ENCODE results near the gene SPATA9. TPM values are rescaled to one million over a fixed set of nuclear protein-coding genes. Genes with fewer than 3 reads are reported as not detected.

The SPATA9 gene
- total and polyA plus RNA-seq, 2 of the 8 experiments (the other 6 are each of a cell fraction or from before 2014, with no cell fraction given) = not detected

GRCh38 chr5:95718203-95718602 is 35.4 kb upstream of the SPATA9 start:
- no peak overlapping the region for H3K4me3 ChIP-seq (ENCODE audit: extremely low read depth in 1 of 4, insufficient read depth in 2 of 4, low read depth in 3 of 4, low read length in 4 of 4)
- H4K5ac ChIP-seq (ENCODE audit: insufficient read length, low read depth, low read length) = no peak overlapping the region
- 0 out of 2 replicates have a peak overlapping the region, but pooled peaks have one; percentile 18 for H2AFZ ChIP-seq (ENCODE audit: low read length)
- no peak overlapping the region for H3K27ac ChIP-seq (ENCODE audit: low read depth, low read length)
- H3K9ac ChIP-seq (replicated peaks in 1 of 4; ENCODE audit: extremely low read depth in 1 of 4, low read depth in 3 of 4, low read length in 3 of 4) = no peak overlapping the region
- no peaks in the 10 kb centered on the region for H3K4me1 ChIP-seq (replicated peaks in 1 of 4; ENCODE audit: control insufficient read depth in 3 of 4, insufficient read depth in 4 of 4, low read length in 3 of 4)
- no peak overlapping the region for H2BK15ac ChIP-seq (ENCODE audit: low read length)
- no peak overlapping the region for H3K18ac ChIP-seq (ENCODE audit: extremely low read depth, low read length)
- 57% methylated on average over 2 of the region's 2 CpGs; no CpG with 5 or more reads in 1 of the 2 experiments for WGBS, 2 experiments (ENCODE audit: extremely low coverage in 1 of 2, insufficient coverage in 1 of 2, insufficient read length in 1 of 2, insufficient replicate concordance in 2 of 2, low coverage in 1 of 2, low lambda C conversion rate in 2 of 2, missing lambda C conversion rate in 1 of 2)
- H3K56ac ChIP-seq (replicated peaks; ENCODE audit: insufficient read length, low read depth, low read length) = no peak overlapping the region
- no peak overlapping the region for H3K14ac ChIP-seq (ENCODE audit: insufficient read length)
- no peaks in the 10 kb centered on the region for H3K27me3 ChIP-seq (replicated peaks in 1 of 4; ENCODE audit: control insufficient read depth in 3 of 4, extremely low read depth in 1 of 4, insufficient read depth in 3 of 4, low read length in 3 of 4)
- no peak overlapping the region for H2AK5ac ChIP-seq (ENCODE audit: low read depth, low read length)
- TF ChIP-seq NANOG (IDR thresholded peaks at IDR 0.05; ENCODE audit: insufficient read depth, low read depth, low read length, poor library complexity, severe bottlenecking) = no peak
- no peak for TF ChIP-seq SRF (IDR thresholded peaks at IDR 0.05; ENCODE audit: low read depth, low read length)
- TF ChIP-seq GABPA (IDR thresholded peaks at IDR 0.05; ENCODE audit: borderline replicate concordance, insufficient read depth, low read length) = no peak
- no peak for TF ChIP-seq YY1 (IDR thresholded peaks at IDR 0.05; ENCODE audit: low read depth, low read length)
- no peak for TF ChIP-seq BACH1 (IDR thresholded peaks at IDR 0.05; ENCODE audit: low read length)
- TF ChIP-seq ZNF274 (IDR thresholded peaks at IDR 0.05; ENCODE audit: borderline replicate concordance, extremely low read depth, low read length) = no peak
- TF ChIP-seq CHD2 (IDR thresholded peaks at IDR 0.05; ENCODE audit: low read length) = no peak
- no peak overlapping the region for H2BK5ac ChIP-seq (ENCODE audit: low read depth, low read length)
- H3K23me2 ChIP-seq (ENCODE audit: low read depth, low read length) = no peaks in the 10 kb centered on the region
- FAIRE-seq (no peak), DNase-seq (ENCODE audit: low read depth in 1 of 2, low spot score in 2 of 2) (no peak)
- H4K20me1 ChIP-seq (replicated peaks in 1 of 2; ENCODE audit: control insufficient read depth in 1 of 2, insufficient read depth in 2 of 2, low read length in 2 of 2) = no peaks in the 10 kb centered on the region
- POLR2A ChIA-PET (ENCODE audit: partially characterized antibody) = no interaction called here
- H2BK20ac ChIP-seq (ENCODE audit: low read length) = no peak overlapping the region
- H4K8ac ChIP-seq (ENCODE audit: extremely low read depth, insufficient read depth, low read length) = no peak overlapping the region
- H3K79me2 ChIP-seq (ENCODE audit: control insufficient read depth in 1 of 2, insufficient read depth in 2 of 2, low read length in 2 of 2) = no peaks in the 10 kb centered on the region
- H2BK120ac ChIP-seq (replicated peaks; ENCODE audit: low read depth, low read length) = no peak overlapping the region
- no peaks in the 10 kb centered on the region for H3K36me3 ChIP-seq (ENCODE audit: control insufficient read depth in 2 of 4, insufficient read depth in 4 of 4, low read length in 3 of 4)
- H3K23ac ChIP-seq (ENCODE audit: insufficient read length) = no peak overlapping the region
- no peaks in the 10 kb centered on the region for H3K79me1 ChIP-seq (ENCODE audit: low read depth, low read length)
- H4K91ac ChIP-seq (replicated peaks; ENCODE audit: insufficient read length, low read length) = no peak overlapping the region
- no peak overlapping the region for H3K4ac ChIP-seq (replicated peaks; ENCODE audit: insufficient read length, low read depth, low read length)
- H2BK12ac ChIP-seq (ENCODE audit: low read depth, low read length) = no peak overlapping the region
- H3K9me3 ChIP-seq (ENCODE audit: insufficient read depth in 2 of 2, low read depth in 1 of 2, low read length in 1 of 2) = no peaks in the 10 kb centered on the region
- no peak overlapping the region for H3K4me2 ChIP-seq (ENCODE audit: insufficient read depth in 1 of 2, low read depth in 2 of 2, low read length in 2 of 2)
- CTCF ChIA-PET (ENCODE audit: partially characterized antibody) = interaction anchor here (0.9 kb wide), 1 partner anchor 206 kb away, joined by 4 read pairs; no protein-coding TSS in a partner anchor
